Erythroblast (primary cell): Measurements from ENCODE around the gene SBK1.

Experiments used
- DNase-seq, 2 experiments: peaks; one replicate each; lab custom pipeline; 2025; lab: John Stamatoyannopoulos, UW
- GATA1 ChIP-seq: IDR thresholded peaks from 2 replicates; pipeline ENCODE4 v1.6.1; 2011; ENCODE audit warnings: low read depth, mild to moderate bottlenecking, control low read depth, low read length, moderate library complexity
- POLR2A ChIP-seq: IDR thresholded peaks from 2 replicates; pipeline ENCODE4 v1.6.1; 2011; ENCODE audit warnings: mild to moderate bottlenecking, low read length

SBK1 gene

GRCh38 chr16:28307936-28308335 lies 15.6 kb downstream of the SBK1 start:
- TF ChIP-seq GATA1 (no peak), POLR2A (no peak)
- DNase-seq: no peak

GRCh38 chr16:28308794-28309584 lies 16.7 kb downstream of the SBK1 start:
- TF ChIP-seq GATA1 (no peak), POLR2A (no peak)
- DNase-seq: no peak

- no peak for DNase-seq
- TF ChIP-seq POLR2A (no peak), GATA1 (no peak)
Observed at GRCh38 chr16:28309811-28310311, 17.5 kb downstream of the SBK1 start.

GRCh38 chr16:28310796-28311195 lies 18.5 kb downstream of the SBK1 start:
- no peak for TF ChIP-seq POLR2A
- TF ChIP-seq GATA1: no peak
- DNase-seq: no peak

GRCh38 chr16:28311413-28311812 lies 19.1 kb downstream of the SBK1 start:
- no peak for TF ChIP-seq POLR2A
- no peak for TF ChIP-seq GATA1
- DNase-seq: no peak

GRCh38 chr16:28311913-28312312 lies 19.6 kb downstream of the SBK1 start:
- no peak for TF ChIP-seq POLR2A
- TF ChIP-seq GATA1: no peak
- no peak for DNase-seq

- no peak for DNase-seq
- no peak for TF ChIP-seq POLR2A
- TF ChIP-seq GATA1: no peak
Observed at GRCh38 chr16:28312327-28312726, 20.0 kb downstream of the SBK1 start.

GRCh38 chr16:28313587-28313986 lies 21.3 kb downstream of the SBK1 start:
- DNase-seq: no peak
- TF ChIP-seq POLR2A (no peak), GATA1 (no peak)

GRCh38 chr16:28316054-28316453 lies 23.7 kb downstream of the SBK1 start:
- TF ChIP-seq POLR2A: no peak
- no peak for TF ChIP-seq GATA1
- DNase-seq: no peak

GRCh38 chr16:28317040-28317880 lies 24.9 kb downstream of the SBK1 start:
- TF ChIP-seq GATA1 (no peak), POLR2A (no peak)
- DNase-seq: peak; percentile 39 to 67

- no peak for DNase-seq
- TF ChIP-seq GATA1 (no peak), POLR2A (no peak)
Observed at GRCh38 chr16:28318042-28318744, 25.9 kb downstream of the SBK1 start.

- TF ChIP-seq GATA1: no peak
- no peak for TF ChIP-seq POLR2A
- no peak for DNase-seq
Observed at GRCh38 chr16:28319476-28320022, 27.2 kb downstream of the SBK1 start.

GRCh38 chr16:28320023-28320561 lies 27.8 kb downstream of the SBK1 start:
- DNase-seq: no peak
- TF ChIP-seq GATA1 (no peak), POLR2A (no peak)
